Ectodermal cell (in vitro differentiated cells): Measurements from ENCODE around the gene PLA2G7.
A peak's percentile ranks its signal among the peaks of the same experiment; 100 is the strongest.
"Not testable (repeated sequence)": the region's sequence is repeated elsewhere in the genome, so short reads cannot be mapped to it uniquely, and the experiment has no call there.

Source experiments
- H3K27ac ChIP-seq: 2 replicates; pipeline ENCODE4 v1.7.0; 2013; ENCODE audit warnings: mild to moderate bottlenecking, low read depth, low read length; ENCODE audit not compliant: insufficient read depth, poor library complexity, severe bottlenecking
- H3K27me3 ChIP-seq: 2 replicates; pipeline ENCODE4 v1.7.0; 2013; ENCODE audit warnings: mild to moderate bottlenecking, low read length; ENCODE audit not compliant: insufficient read depth, control insufficient read depth, poor library complexity, severe bottlenecking
- H3K36me3 ChIP-seq: one replicate; pipeline ENCODE4 v1.7.0; 2013; ENCODE audit warnings: low read length; ENCODE audit not compliant: control insufficient read depth, insufficient read depth
- H3K4me1 ChIP-seq: one replicate; pipeline ENCODE4 v1.7.0; 2013; ENCODE audit warnings: low read length; ENCODE audit not compliant: control insufficient read depth, insufficient read depth
- H3K4me3 ChIP-seq: 2 replicates; pipeline ENCODE4 v1.7.0; 2013; ENCODE audit warnings: low read depth, low read length, control low read depth; ENCODE audit not compliant: insufficient read depth
- H3K9me3 ChIP-seq: 2 replicates; pipeline ENCODE4 v1.7.0; 2013; ENCODE audit warnings: mild to moderate bottlenecking, low read length, moderate library complexity; ENCODE audit not compliant: control insufficient read depth
- WGBS, 2 experiments: methylation state at CpG; one replicate each; pipeline ENCODE4 v1.1.7; 2013; ENCODE audit warnings: missing lambda C conversion rate in 2 of 2; 5-methylcytosine and 5-hydroxymethylcytosine counted together

Gene PLA2G7

GRCh38 chr6:46748940-46749503, 13.8 kb upstream of the PLA2G7 start:
- Histone ChIP-seq H3K36me3 (no peaks in the 10 kb centered on the region), H3K27me3 (no peaks in the 10 kb centered on the region), H3K27ac (no peak overlapping the region), H3K4me1 (no peaks in the 10 kb centered on the region), H3K4me3 (no peak overlapping the region), H3K9me3 (no peaks in the 10 kb centered on the region)
- WGBS, 2 experiments: 82 to 89% methylated on average over 5 of the region's 5 CpGs

- Histone ChIP-seq H3K36me3 (no peaks in the 10 kb centered on the region), H3K4me3 (no peak within 1 kb of the TSS), H3K27me3 (no peaks in the 10 kb centered on the region), H3K9me3 (no peaks in the 10 kb centered on the region), H3K4me1 (no peaks in the 10 kb centered on the region), H3K27ac (no peak within 1 kb of the TSS)
- WGBS, 2 experiments: 38 to 50% methylated on average over 1 of the region's 1 CpG
These were observed 11.5 kb upstream of the PLA2G7 start, which contains the start of gene ANKRD66 for GRCh38 chr6:46746696-46747095. Gene ANKRD66, plus strand, starts transcription at chr6:46746933. Its CDS starts 5,016 bp downstream, at chr6:46751949.

- Histone ChIP-seq H3K9me3 (no peaks in the 10 kb centered on the region), H3K4me1 (no peaks in the 10 kb centered on the region), H3K4me3 (no peak overlapping the region), H3K36me3 (no peaks in the 10 kb centered on the region), H3K27ac (no peak overlapping the region), H3K27me3 (no peaks in the 10 kb centered on the region)
- 79 to 95% methylated on average over 2 of the region's 2 CpGs for WGBS, 2 experiments
These were observed 10.8 kb upstream of the PLA2G7 start for GRCh38 chr6:46745973-46746372.

GRCh38 chr6:46744159-46744725, 9.1 kb upstream of the PLA2G7 start:
- not testable (repeated sequence) for H3K4me3 ChIP-seq, H3K4me1 ChIP-seq, H3K36me3 ChIP-seq, H3K9me3 ChIP-seq, H3K27ac ChIP-seq, H3K27me3 ChIP-seq
- 81% methylated on average over 3 of the region's 3 CpGs for WGBS, 2 experiments

GRCh38 chr6:46743425-46744158, 8.4 kb upstream of the PLA2G7 start:
- Histone ChIP-seq H3K27me3 (no peaks in the 10 kb centered on the region), H3K36me3 (no peaks in the 10 kb centered on the region)
- 89 to 100% methylated on average over 1 of the region's 1 CpG for WGBS, 2 experiments

DNA sequence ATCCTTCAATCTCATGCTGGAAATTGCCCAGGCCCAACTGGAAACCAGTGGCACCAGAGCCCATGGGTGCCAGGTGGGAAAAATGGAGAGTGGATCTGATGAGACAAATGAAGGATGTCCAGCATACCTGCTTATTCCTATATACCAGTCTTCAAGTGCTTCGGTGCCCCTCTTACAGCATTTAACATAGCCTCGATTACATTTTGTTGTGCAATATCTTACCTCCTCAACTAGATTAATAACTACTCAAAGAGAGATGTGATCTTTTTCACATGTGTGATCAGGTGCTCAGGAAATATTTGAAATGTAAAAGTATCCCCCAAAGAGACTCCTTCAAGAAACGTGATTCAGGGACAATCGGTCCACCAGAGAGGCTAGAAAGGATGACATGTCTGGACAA, 6.7 kb upstream of the PLA2G7 start:
- H3K36me3 ChIP-seq: no peaks in the 10 kb centered on the region
- no peaks in the 10 kb centered on the region for H3K9me3 ChIP-seq
- H3K4me1 ChIP-seq: no peaks in the 10 kb centered on the region
- H3K27me3 ChIP-seq: peaks cover 1% of the 10 kb centered on the region
- H3K27ac ChIP-seq: no peak overlapping the region
- H3K4me3 ChIP-seq: no peak overlapping the region
- WGBS, 2 experiments: 96 to 97% methylated on average over 4 of the region's 4 CpGs

More at GRCh38 chr6:46743425-46744158, 8.4 kb upstream of the PLA2G7 start:
- H3K9me3 ChIP-seq: no peaks in the 10 kb centered on the region
- no peak overlapping the region for H3K27ac ChIP-seq
- no peak overlapping the region for H3K4me3 ChIP-seq
- H3K4me1 ChIP-seq: no peaks in the 10 kb centered on the region

- Histone ChIP-seq H3K36me3 (no peaks in the 10 kb centered on the region), H3K27ac (no peak overlapping the region), H3K9me3 (no peaks in the 10 kb centered on the region), H3K27me3 (peaks cover 5% of the 10 kb centered on the region), H3K4me1 (no peaks in the 10 kb centered on the region), H3K4me3 (no peak overlapping the region)
- WGBS, 2 experiments: 92 to 100% methylated on average over 2 of the region's 2 CpGs
These were observed 6.3 kb upstream of the PLA2G7 start for GRCh38 chr6:46741482-46741881.

- peaks cover 32% of the 10 kb centered on the region for H3K27me3 ChIP-seq
- H3K4me3 ChIP-seq: no peak overlapping the region
- H3K4me1 ChIP-seq: no peaks in the 10 kb centered on the region
- no peaks in the 10 kb centered on the region for H3K9me3 ChIP-seq
- no peaks in the 10 kb centered on the region for H3K36me3 ChIP-seq
- H3K27ac ChIP-seq: no peak overlapping the region
These were observed 1.7 kb upstream of the PLA2G7 start for GRCh38 chr6:46736906-46737305.

GRCh38 chr6:46735720-46736031, 501 bp upstream of the PLA2G7 start:
- Histone ChIP-seq H3K27ac (no peak overlapping the region), H3K9me3 (no peaks in the 10 kb centered on the region), H3K27me3 (peaks cover 32% of the 10 kb centered on the region), H3K36me3 (no peaks in the 10 kb centered on the region), H3K4me1 (no peaks in the 10 kb centered on the region), H3K4me3 (peak overlapping the region; percentile 64)
- 39% methylated on average over 7 to 8 of the region's 8 CpGs for WGBS, 2 experiments

DNA sequence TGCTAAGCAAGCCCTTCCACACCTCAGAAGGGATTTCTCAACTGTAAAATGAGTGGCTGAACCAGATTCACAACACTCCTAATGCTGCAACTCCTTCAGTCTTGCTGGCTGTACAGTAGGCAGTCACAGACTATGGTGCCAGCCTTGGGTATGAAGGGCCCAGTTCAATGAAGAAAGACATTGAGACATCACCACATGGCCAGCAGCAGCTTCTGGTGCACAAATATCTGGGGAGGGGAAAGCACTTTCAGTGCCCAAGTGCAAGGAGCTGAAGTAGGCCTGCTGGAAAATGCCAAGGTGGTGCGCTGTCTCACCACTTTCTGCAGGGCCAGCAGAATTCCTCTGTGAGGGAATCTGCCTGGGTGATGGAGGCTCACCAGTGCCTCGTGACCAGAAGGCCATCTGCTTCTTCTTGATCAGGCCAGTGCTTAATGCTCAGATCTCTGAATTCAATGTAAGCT, 1.8 kb downstream of the PLA2G7 start:
- H3K9me3 ChIP-seq: no peaks in the 10 kb centered on the region
- no peaks in the 10 kb centered on the region for H3K4me1 ChIP-seq
- no peak overlapping the region for H3K4me3 ChIP-seq
- WGBS, 2 experiments: 85 to 92% methylated on average over 2 of the region's 2 CpGs
- H3K27ac ChIP-seq: no peak overlapping the region
- H3K27me3 ChIP-seq: peaks cover 32% of the 10 kb centered on the region
- H3K36me3 ChIP-seq: no peaks in the 10 kb centered on the region
